ENCODE measurements around the gene GRAMD1A. TPM values are rescaled to one million over a fixed set of nuclear protein-coding genes. Genes with fewer than 3 reads are reported as not detected.
"Not testable (repeated sequence)": the region's sequence is repeated elsewhere in the genome, so short reads cannot be mapped to it uniquely, and the experiment has no call there.

Gene GRAMD1A
- total RNA-seq, 2 donors from 2014 or later: 90.8 to 94.9 TPM

DNA sequence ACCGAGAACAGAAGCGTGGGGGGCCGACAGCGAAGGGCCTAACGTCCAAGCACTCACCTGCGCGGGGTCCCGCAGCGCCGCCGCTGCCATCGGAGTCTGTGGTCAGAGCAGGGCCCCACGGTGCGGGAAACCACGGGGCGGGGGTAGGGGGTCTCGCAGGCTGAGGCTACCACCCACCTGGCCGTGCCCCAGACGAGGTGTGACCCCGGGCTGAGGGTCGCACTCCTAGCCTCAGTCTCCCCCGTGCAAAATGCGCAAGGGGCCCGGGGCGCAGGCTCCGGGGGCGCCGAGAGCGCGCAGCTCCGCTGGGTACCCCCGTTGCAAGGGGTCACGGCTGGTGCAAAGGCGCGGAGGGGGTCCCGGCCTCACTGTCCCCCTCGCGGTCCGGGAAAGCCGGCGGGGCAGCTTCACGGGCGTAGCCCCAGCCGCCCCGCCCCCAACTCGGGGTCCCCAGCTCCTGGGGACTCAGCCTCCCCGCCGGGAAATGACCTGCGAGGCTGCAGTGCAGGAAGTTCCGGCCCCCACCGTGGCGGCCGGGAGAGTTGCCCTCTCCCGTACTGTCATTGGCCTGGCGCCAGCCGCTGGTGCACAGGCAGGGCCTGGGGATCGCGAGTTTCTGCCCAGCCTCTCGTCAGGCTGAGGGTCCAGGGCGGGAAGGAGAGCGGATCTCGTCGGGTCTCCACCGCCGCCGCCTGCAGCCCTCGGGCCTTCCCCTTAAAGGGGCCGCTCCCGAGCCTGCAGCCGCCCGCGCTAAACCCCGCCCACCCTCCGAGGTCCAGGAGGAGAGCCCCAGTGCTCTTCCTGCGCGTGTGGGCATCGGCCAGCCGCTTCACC is 36.3 kb upstream of the GRAMD1A start, which contains the start of gene ZNF792:
TSS of gene ZNF792 (minus strand) at position 657 of the 834 bp plus-strand sequence. CDS start at position 90, 567 bp downstream.
- Histone ChIP-seq H3K9me3 (peaks cover 0 to 19% (median 0%) of the 10 kb centered on the region in 3 donors), H3K4me1 (peaks cover 24% of the 10 kb centered on the region), H3K4me3 (peak within 1 kb of the TSS; percentile 88 to 91), H3K36me3 (replicated peaks in 1 of 2; ENCODE audit: insufficient read depth in 1 of 2, low read depth in 2 of 2) (peaks cover 12 to 13% of the 10 kb centered on the region in 2 donors), H3K27ac (peak within 1 kb of the TSS in 3 of 4 donors; percentile 51 to 57 (median 52)), H3K27me3 (no peaks in the 10 kb centered on the region)
- ATAC-seq: peak; percentile 73
- TF ChIP-seq, protein P1, sequence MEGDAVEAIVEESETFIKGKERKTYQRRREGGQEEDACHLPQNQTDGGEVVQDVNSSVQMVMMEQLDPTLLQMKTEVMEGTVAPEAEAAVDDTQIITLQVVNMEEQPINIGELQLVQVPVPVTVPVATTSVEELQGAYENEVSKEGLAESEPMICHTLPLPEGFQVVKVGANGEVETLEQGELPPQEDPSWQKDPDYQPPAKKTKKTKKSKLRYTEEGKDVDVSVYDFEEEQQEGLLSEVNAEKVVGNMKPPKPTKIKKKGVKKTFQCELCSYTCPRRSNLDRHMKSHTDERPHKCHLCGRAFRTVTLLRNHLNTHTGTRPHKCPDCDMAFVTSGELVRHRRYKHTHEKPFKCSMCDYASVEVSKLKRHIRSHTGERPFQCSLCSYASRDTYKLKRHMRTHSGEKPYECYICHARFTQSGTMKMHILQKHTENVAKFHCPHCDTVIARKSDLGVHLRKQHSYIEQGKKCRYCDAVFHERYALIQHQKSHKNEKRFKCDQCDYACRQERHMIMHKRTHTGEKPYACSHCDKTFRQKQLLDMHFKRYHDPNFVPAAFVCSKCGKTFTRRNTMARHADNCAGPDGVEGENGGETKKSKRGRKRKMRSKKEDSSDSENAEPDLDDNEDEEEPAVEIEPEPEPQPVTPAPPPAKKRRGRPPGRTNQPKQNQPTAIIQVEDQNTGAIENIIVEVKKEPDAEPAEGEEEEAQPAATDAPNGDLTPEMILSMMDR (IDR thresholded peaks at IDR 0.05): no peak
- TF ChIP-seq POLR2A (IDR thresholded peaks at IDR 0.05): peak in 2 of 3 donors; percentile 29 to 52
- 0% methylated on average over 10 to 70 of the region's 78 CpGs for WGBS, 2 donors
- DNase-seq: peak; percentile 60 to 73 (median 66)
- intact Hi-C loops (cut with DNase I): loop anchor here (5.0 kb wide), 1 partner anchor 64 kb away; no protein-coding TSS in a partner anchor

- TF ChIP-seq, protein P1 (IDR thresholded peaks at IDR 0.05): no peak
- no peak for TF ChIP-seq POLR2A (IDR thresholded peaks at IDR 0.05)
- DNase-seq (no peak), ATAC-seq (no peak)
- Histone ChIP-seq H3K27ac (no peak overlapping the region), H3K27me3 (no peaks in the 10 kb centered on the region), H3K36me3 (replicated peaks in 1 of 2; ENCODE audit: insufficient read depth in 1 of 2, low read depth in 2 of 2) (peaks cover 4 to 5% of the 10 kb centered on the region in 2 donors), H3K9me3 (peaks cover 0 to 11% (median 0%) of the 10 kb centered on the region in 3 donors), H3K4me1 (peaks cover 24% of the 10 kb centered on the region), H3K4me3 (no peak overlapping the region)
- intact Hi-C loops (cut with DNase I): loop anchor here (5.0 kb wide), 1 partner anchor 63 kb away; no protein-coding TSS in a partner anchor
- WGBS, 2 donors: 37 to 47% methylated on average over 5 to 6 of the region's 6 CpGs
These were observed 35.5 kb upstream of the GRAMD1A start for GRCh38 chr19:34964598-34964997.

- peaks cover 24% of the 10 kb centered on the region for H3K4me1 ChIP-seq
- DNase-seq; H3K36me3 ChIP-seq (replicated peaks in 1 of 2; ENCODE audit: insufficient read depth in 1 of 2, low read depth in 2 of 2); intact Hi-C loops (cut with DNase I); H3K4me3 ChIP-seq; H3K27ac ChIP-seq; ATAC-seq; H3K27me3 ChIP-seq; H3K9me3 ChIP-seq: not testable (repeated sequence)
- 68 to 71% methylated on average over 5 of the region's 5 CpGs for WGBS, 2 donors
These were observed 34.6 kb upstream of the GRAMD1A start for GRCh38 chr19:34965505-34965904.

- Histone ChIP-seq H3K36me3 (replicated peaks in 1 of 2; ENCODE audit: insufficient read depth in 1 of 2, low read depth in 2 of 2) (no peaks in the 10 kb centered on the region), H3K4me3 (no peak overlapping the region), H3K27ac (no peak overlapping the region), H3K4me1 (peaks cover 12% of the 10 kb centered on the region), H3K9me3 (no peaks in the 10 kb centered on the region), H3K27me3 (no peaks in the 10 kb centered on the region)
- WGBS, 2 donors: 74 to 77% methylated on average over 6 of the region's 6 CpGs
- no peak for TF ChIP-seq POLR2A (IDR thresholded peaks at IDR 0.05)
- TF ChIP-seq, protein P1 (IDR thresholded peaks at IDR 0.05): no peak
- DNase-seq: no peak
- intact Hi-C loops (cut with DNase I): no loop called here
- no peak for ATAC-seq
These were observed 32.6 kb upstream of the GRAMD1A start for GRCh38 chr19:34967551-34967950.

GRCh38 chr19:34969721-34970120 is 30.4 kb upstream of the GRAMD1A start:
- intact Hi-C loops (cut with DNase I): loop anchor here (2.0 kb wide), 1 partner anchor 49 kb away; no protein-coding TSS in a partner anchor
- WGBS, 2 donors: 93% methylated on average over 6 of the region's 6 CpGs
- H3K4me3 ChIP-seq: no peak overlapping the region
- no peak for TF ChIP-seq POLR2A (IDR thresholded peaks at IDR 0.05)
- TF ChIP-seq, protein P1 (IDR thresholded peaks at IDR 0.05): no peak
- H3K27ac ChIP-seq: no peak overlapping the region
- no peak for DNase-seq
- no peak for ATAC-seq
- no peaks in the 10 kb centered on the region for H3K4me1 ChIP-seq
- no peaks in the 10 kb centered on the region for H3K9me3 ChIP-seq
- no peaks in the 10 kb centered on the region for H3K36me3 ChIP-seq (replicated peaks in 1 of 2; ENCODE audit: insufficient read depth in 1 of 2, low read depth in 2 of 2)
- no peaks in the 10 kb centered on the region for H3K27me3 ChIP-seq

DNA sequence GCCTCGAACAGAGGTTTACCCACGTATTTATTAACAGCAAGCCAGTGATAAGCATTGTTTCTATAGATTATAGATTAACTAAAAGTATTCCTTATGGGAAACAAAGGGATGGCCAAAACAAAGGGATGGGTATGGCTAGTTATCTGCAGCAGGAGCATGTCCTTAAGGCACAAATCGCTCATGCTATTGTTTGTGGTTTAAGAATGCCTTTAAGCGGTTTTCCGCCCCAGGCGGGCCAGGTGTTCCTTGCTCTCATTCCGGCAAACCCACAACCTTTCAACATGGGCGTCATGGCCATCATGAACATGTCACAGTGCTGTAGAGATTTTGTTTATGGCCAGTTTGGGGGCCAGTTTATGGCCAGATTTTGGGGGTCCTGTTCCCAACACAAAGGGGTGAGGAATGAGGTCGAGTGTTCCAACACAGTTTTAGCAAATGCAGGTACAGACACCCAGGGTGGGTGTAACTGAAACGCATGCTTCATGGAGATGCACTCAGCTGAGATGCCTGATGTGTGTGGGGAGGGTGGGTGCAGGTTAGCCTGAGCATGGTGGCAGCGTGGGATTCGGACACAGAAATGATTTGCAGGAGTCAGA is 29.8 kb upstream of the GRAMD1A start:
- not testable (repeated sequence) for H3K36me3 ChIP-seq (replicated peaks in 1 of 2; ENCODE audit: insufficient read depth in 1 of 2, low read depth in 2 of 2); H3K4me1 ChIP-seq; H3K9me3 ChIP-seq; DNase-seq; H3K4me3 ChIP-seq; H3K27me3 ChIP-seq; H3K27ac ChIP-seq; ATAC-seq
- intact Hi-C loops (cut with DNase I): loop anchor here (2.0 kb wide), 1 partner anchor 49 kb away; no protein-coding TSS in a partner anchor
- WGBS, 2 donors: 77 to 79% methylated on average over 12 of the region's 12 CpGs

Data from body of pancreas (tissue), 4 donors.